ENCODE data around the gene NECAB2.

NECAB2 gene

DNA sequence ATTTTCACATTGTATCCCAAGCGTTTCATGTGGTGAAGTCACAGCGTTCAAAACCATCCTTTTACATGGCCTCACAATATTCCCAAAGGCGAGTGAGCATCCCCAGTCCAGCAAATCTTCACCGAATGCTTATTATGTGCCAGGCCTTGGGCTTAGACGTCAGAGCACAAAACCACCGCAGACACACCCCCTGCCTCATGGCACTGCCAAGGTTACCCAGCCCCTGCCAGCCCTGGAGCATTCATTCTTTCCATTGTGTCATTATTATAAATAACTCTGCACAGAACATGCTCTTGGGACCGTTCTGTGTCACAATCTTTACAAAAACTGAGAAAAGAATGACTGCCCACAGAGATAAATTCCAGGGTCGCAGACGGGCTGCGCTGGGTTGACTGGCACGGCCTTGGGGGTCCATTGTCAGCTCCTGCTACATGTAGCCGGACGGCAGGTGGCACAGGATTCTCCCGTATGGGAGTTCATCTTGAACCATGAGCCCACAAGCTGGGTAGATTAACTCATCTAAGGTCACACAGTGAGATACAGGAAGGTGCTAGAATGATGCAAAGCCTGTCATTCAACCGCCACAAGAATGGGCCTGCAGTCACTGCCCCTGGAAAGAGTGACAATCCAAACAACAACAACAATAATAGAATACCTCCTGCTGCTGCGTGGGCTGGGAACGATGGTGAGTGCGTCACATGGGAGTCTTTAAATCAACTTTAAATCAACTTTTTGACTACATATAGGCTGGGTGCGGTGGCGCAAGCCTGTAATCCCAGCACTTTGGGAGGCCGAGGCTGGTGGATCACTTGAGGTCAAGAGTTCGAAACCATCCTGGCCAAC is 4.5 kb upstream of the NECAB2 start:
- Histone ChIP-seq H3K36me3 (peaks cover 33 to 78% (median 68%) of the 10 kb centered on the region in 3 donors), H3K27ac (peak overlapping the region; percentile 11 to 38), H3K27me3 (peaks cover 0 to 5% of the 10 kb centered on the region in 2 donors), H3K4me3 (no peak overlapping the region), H3K9me3 (no peaks in the 10 kb centered on the region), H3K4me1 (peaks cover 0 to 17% (median 8%) of the 10 kb centered on the region in 4 donors)
- no peak for DNase-seq
- intact Hi-C loops (cut with DNase I; ENCODE audit: low total_unique reads): loop anchor here (10.0 kb wide), 1 partner anchor 221 kb away; the partner anchor contains the start of gene TAF1C
- TF ChIP-seq, protein P1, sequence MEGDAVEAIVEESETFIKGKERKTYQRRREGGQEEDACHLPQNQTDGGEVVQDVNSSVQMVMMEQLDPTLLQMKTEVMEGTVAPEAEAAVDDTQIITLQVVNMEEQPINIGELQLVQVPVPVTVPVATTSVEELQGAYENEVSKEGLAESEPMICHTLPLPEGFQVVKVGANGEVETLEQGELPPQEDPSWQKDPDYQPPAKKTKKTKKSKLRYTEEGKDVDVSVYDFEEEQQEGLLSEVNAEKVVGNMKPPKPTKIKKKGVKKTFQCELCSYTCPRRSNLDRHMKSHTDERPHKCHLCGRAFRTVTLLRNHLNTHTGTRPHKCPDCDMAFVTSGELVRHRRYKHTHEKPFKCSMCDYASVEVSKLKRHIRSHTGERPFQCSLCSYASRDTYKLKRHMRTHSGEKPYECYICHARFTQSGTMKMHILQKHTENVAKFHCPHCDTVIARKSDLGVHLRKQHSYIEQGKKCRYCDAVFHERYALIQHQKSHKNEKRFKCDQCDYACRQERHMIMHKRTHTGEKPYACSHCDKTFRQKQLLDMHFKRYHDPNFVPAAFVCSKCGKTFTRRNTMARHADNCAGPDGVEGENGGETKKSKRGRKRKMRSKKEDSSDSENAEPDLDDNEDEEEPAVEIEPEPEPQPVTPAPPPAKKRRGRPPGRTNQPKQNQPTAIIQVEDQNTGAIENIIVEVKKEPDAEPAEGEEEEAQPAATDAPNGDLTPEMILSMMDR (IDR thresholded peaks at IDR 0.05): no peak

DNA sequence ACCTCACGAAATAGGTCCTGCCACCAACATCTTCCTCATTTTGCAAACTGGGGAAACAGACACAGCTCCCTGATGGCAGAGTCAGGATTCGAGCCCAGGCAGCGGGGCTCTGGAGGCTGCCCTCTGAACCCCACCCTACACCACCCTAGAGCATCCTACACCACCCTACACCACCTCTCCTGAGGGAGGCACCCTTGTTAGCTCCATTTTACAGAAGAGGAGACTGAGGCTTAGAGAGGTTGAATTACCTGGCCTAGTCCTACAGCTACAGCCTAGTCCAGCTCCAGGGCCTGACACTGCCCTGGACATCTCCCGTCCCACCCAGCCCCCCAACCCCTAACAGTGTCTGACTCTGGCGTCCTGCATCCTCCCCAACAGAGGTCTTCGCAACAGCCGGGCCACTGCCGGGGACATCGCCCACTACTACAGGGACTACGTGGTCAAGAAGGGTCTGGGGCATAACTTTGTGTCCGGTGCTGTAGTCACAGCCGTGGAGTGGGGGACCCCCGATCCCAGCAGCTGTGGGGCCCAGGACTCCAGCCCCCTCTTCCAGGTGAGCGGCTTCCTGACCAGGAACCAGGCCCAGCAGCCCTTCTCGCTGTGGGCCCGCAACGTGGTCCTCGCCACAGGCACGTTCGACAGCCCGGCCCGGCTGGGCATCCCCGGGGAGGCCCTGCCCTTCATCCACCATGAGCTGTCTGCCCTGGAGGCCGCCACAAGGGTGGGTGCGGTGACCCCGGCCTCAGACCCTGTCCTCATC is 3.2 kb upstream of the NECAB2 start:
- intact Hi-C loops (cut with DNase I; ENCODE audit: low total_unique reads): loop anchor here (5.0 to 10.0 kb wide), 2 partner anchors 97 to 220 kb away; partner anchors contain the start of gene TAF1C
- TF ChIP-seq, protein P1 (IDR thresholded peaks at IDR 0.05): no peak
- Histone ChIP-seq H3K27me3 (peaks cover 0 to 18% of the 10 kb centered on the region in 2 donors), H3K4me3 (no peak overlapping the region), H3K4me1 (peaks cover 0 to 23% (median 13%) of the 10 kb centered on the region in 4 donors), H3K9me3 (no peaks in the 10 kb centered on the region), H3K27ac (no peak overlapping the region), H3K36me3 (peaks cover 20 to 64% (median 54%) of the 10 kb centered on the region in 3 donors)
- no peak for DNase-seq

DNA sequence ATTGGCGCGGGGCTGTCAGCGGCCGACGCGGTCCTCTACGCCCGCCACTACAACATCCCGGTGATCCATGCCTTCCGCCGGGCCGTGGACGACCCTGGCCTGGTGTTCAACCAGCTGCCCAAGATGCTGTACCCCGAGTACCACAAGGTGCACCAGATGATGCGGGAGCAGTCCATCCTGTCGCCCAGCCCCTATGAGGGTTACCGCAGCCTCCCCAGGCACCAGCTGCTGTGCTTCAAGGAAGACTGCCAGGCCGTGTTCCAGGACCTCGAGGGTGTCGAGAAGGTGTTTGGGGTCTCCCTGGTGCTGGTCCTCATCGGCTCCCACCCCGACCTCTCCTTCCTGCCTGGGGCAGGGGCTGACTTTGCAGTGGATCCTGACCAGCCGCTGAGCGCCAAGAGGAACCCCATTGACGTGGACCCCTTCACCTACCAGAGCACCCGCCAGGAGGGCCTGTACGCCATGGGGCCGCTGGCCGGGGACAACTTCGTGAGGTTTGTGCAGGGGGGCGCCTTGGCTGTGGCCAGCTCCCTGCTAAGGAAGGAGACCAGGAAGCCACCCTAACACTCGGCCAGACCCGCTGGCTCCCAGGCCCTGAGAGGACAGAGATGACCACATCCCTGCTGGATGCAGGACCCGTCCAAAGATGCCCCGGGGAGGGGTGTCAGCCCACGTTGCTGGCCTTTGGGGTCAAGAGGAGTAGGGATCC is 2.4 kb upstream of the NECAB2 start:
- Histone ChIP-seq H3K4me1 (peaks cover 0 to 23% (median 13%) of the 10 kb centered on the region in 4 donors), H3K9me3 (no peaks in the 10 kb centered on the region), H3K4me3 (no peak overlapping the region), H3K27ac (no peak overlapping the region), H3K36me3 (peaks cover 13 to 57% (median 47%) of the 10 kb centered on the region in 3 donors), H3K27me3 (peaks cover 0 to 24% of the 10 kb centered on the region in 2 donors)
- no peak for DNase-seq
- TF ChIP-seq, protein P1 (IDR thresholded peaks at IDR 0.05): no peak
- intact Hi-C loops (cut with DNase I; ENCODE audit: low total_unique reads): loop anchor here (5.0 to 10.0 kb wide), 2 partner anchors 97 to 219 kb away; partner anchors contain the start of gene TAF1C

DNA sequence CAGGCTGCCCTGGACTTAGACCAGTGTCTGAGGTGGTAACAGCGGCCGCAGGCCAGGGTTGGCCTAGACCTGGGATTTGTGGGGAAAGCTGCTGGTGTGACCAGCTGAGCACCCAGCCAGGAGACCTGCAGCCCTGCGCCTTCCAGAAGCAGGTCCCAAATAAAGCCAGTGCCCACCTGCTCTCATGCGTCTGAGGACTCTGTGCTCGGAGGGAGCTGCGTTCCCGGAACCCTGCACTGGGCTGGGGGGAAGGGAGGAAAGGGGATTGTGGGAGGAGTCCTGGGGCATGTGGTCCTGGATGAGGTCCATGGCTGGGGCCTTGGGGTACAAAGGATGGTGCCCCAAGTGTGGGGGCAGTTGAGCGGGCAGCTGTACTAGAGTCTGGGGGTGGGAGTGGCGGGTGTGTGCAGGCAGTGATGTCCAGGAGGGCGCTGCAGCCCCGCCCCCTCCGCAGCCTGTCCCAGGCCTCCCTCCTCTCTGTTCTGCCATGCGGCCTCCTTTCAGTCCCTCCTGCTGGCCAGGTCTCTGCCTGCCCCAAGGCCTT is 1.8 kb upstream of the NECAB2 start:
- no peaks in the 10 kb centered on the region for H3K9me3 ChIP-seq
- TF ChIP-seq, protein P1 (IDR thresholded peaks at IDR 0.05): no peak
- H3K4me1 ChIP-seq: peaks cover 0 to 23% (median 13%) of the 10 kb centered on the region in 4 donors
- H3K27me3 ChIP-seq: peaks cover 0 to 24% of the 10 kb centered on the region in 2 donors
- H3K4me3 ChIP-seq: no peak overlapping the region
- peaks cover 10 to 50% (median 41%) of the 10 kb centered on the region in 3 donors for H3K36me3 ChIP-seq
- intact Hi-C loops (cut with DNase I; ENCODE audit: low total_unique reads): loop anchor here (5.0 to 10.0 kb wide), 2 partner anchors 96 to 219 kb away; partner anchors contain the start of gene TAF1C
- no peak overlapping the region for H3K27ac ChIP-seq
- DNase-seq: no peak

DNA sequence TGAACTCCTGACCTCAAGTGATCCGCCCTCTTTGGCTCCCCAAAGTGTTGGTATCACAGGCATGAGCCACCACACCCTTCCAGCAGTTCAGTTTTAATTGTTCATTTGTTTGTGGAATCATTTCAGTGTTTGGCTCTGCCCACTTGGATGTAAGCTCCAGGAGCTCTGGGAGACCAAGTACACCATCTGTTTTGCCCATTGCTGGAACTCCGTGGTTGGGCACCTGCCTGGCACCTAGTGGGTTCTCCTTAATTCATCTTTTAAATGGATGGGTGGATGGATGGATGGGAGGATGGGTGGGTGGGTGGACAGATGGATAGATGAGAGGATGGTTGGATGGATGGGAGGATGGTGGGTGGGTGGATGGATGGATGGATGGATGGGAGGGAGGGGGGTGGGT is 953 bp upstream of the NECAB2 start:
- no peak for DNase-seq
- no peaks in the 10 kb centered on the region for H3K9me3 ChIP-seq
- H3K4me1 ChIP-seq: peaks cover 0 to 23% (median 13%) of the 10 kb centered on the region in 4 donors
- no peak overlapping the region for H3K4me3 ChIP-seq
- TF ChIP-seq, protein P1 (IDR thresholded peaks at IDR 0.05): no peak
- peaks cover 0 to 24% of the 10 kb centered on the region in 2 donors for H3K27me3 ChIP-seq
- peaks cover 10 to 42% (median 35%) of the 10 kb centered on the region in 3 donors for H3K36me3 ChIP-seq
- intact Hi-C loops (cut with DNase I; ENCODE audit: low total_unique reads): loop anchor here (5.0 to 10.0 kb wide), 2 partner anchors 95 to 218 kb away; partner anchors contain the start of gene TAF1C
- no peak overlapping the region for H3K27ac ChIP-seq

Measured in tibial artery (tissue), 4 donors.